GM21786 (cell line): Measurements from ENCODE around the gene POU5F1.
"Not testable (repeated sequence)": the region's sequence is repeated elsewhere in the genome, so short reads cannot be mapped to it uniquely, and the experiment has no call there.

Source experiments
- ATAC-seq: cut with Tn5 transposase; IDR thresholded peaks from one replicate; pipeline ENCODE4 v1.9.1; 2021; ENCODE audit not compliant: unreplicated experiment

Gene POU5F1

GRCh38 chr6:31192431-31193105, 22.1 kb upstream of the POU5F1 start:
- ATAC-seq = not testable (repeated sequence)

GRCh38 chr6:31190488-31190887, 20.0 kb upstream of the POU5F1 start:
- no peak for ATAC-seq

GRCh38 chr6:31189223-31189622, 18.7 kb upstream of the POU5F1 start:
- not testable (repeated sequence) for ATAC-seq

GRCh38 chr6:31187780-31188194, 17.3 kb upstream of the POU5F1 start:
- ATAC-seq = no peak

- no peak for ATAC-seq
These were observed 15.7 kb upstream of the POU5F1 start for GRCh38 chr6:31186052-31186734.

- not testable (repeated sequence) for ATAC-seq
These were observed 15.2 kb upstream of the POU5F1 start for GRCh38 chr6:31185695-31186051.

- ATAC-seq = not testable (repeated sequence)
These were observed 13.4 kb upstream of the POU5F1 start for GRCh38 chr6:31183859-31184258.

- not testable (repeated sequence) for ATAC-seq
These were observed 12.8 kb upstream of the POU5F1 start for GRCh38 chr6:31183287-31183686.

- ATAC-seq = no peak
These were observed 10.0 kb upstream of the POU5F1 start for GRCh38 chr6:31180500-31180899.

GRCh38 chr6:31179896-31180295, 9.4 kb upstream of the POU5F1 start:
- ATAC-seq = no peak

GRCh38 chr6:31179042-31179386, 8.5 kb upstream of the POU5F1 start:
- ATAC-seq = no peak

- no peak for ATAC-seq
These were observed 7.9 kb upstream of the POU5F1 start for GRCh38 chr6:31178143-31179041.

GRCh38 chr6:31175971-31176370, 5.5 kb upstream of the POU5F1 start:
- no peak for ATAC-seq

GRCh38 chr6:31174378-31174777, 3.9 kb upstream of the POU5F1 start:
- ATAC-seq = no peak

- no peak for ATAC-seq
These were observed 2.9 kb upstream of the POU5F1 start for GRCh38 chr6:31173406-31173805.

GRCh38 chr6:31172973-31173384, 2.5 kb upstream of the POU5F1 start:
- ATAC-seq = no peak

GRCh38 chr6:31171931-31172905, 1.7 kb upstream of the POU5F1 start:
- ATAC-seq = no peak

- ATAC-seq = no peak
These were observed 647 bp upstream of the POU5F1 start for GRCh38 chr6:31170987-31171671.

GRCh38 chr6:31169858-31170599, 453 bp downstream of the POU5F1 start:
- not testable (repeated sequence) for ATAC-seq
